Naive thymus-derived CD4-positive, alpha-beta T cell (primary cell): ENCODE data around the gene NEURL1. TPM values are rescaled to one million over a fixed set of nuclear protein-coding genes. Genes with fewer than 3 reads are reported as not detected.
"Not testable (repeated sequence)": the region's sequence is repeated elsewhere in the genome, so short reads cannot be mapped to it uniquely, and the experiment has no call there.

Experiments used
- ATAC-seq: fragments of 150-1000 bp; cut with Tn5 transposase; 2 replicates; pipeline ENCODE4 v1.10.0; 2021; ENCODE audit warnings: mild to moderate bottlenecking, moderate library complexity
- CTCF ChIA-PET: fragments of 350-600 bp; sonication (Branson Sonifier 250); formaldehyde crosslinking; loops from one replicate; lab custom pipeline; 2021; ENCODE audit warnings: antibody characterized with exemption; lab: Charles Lee
- POLR2A ChIA-PET: fragments of 350-600 bp; sonication (Branson Sonifier 250); formaldehyde crosslinking; loops from one replicate; lab custom pipeline; 2021; ENCODE audit warnings: antibody characterized with exemption, inconsistent platforms; lab: Charles Lee
- DNase-seq, 9 donors: peaks; one replicate each; pipeline versions ENCODE4 v3.0.0 to v3.0.0-alpha.2; 2020 to 2022; ENCODE audit warnings: mixed read lengths in 1 of 9
- H3K27ac ChIP-seq: one replicate; pipeline ENCODE4 v1.7.0; 2013; ENCODE audit warnings: mild to moderate bottlenecking, low read depth, low read length, moderate library complexity
- H3K27me3 ChIP-seq, 2 donors: one replicate each; pipeline ENCODE4 v1.7.0; 2013; ENCODE audit warnings: low read length in 2 of 2, mild to moderate bottlenecking in 2 of 2, moderate library complexity in 2 of 2; ENCODE audit not compliant: control insufficient read depth in 2 of 2, insufficient read depth in 2 of 2
- H3K36me3 ChIP-seq, 3 experiments: 1 replicate in 2 of 3; 2 replicates in 1 of 3; pipeline ENCODE4 v1.7.0; 2013; ENCODE audit warnings: low read length in 3 of 3, mild to moderate bottlenecking in 3 of 3, moderate library complexity in 1 of 3; ENCODE audit not compliant: insufficient read depth in 3 of 3, control insufficient read depth in 2 of 3
- H3K4me1 ChIP-seq, 2 donors: one replicate each; pipeline ENCODE4 v1.7.0; 2013; ENCODE audit warnings: low read length in 2 of 2, mild to moderate bottlenecking in 2 of 2, moderate library complexity in 1 of 2; ENCODE audit not compliant: control insufficient read depth in 2 of 2, insufficient read depth in 2 of 2
- H3K4me3 ChIP-seq: 2 replicates; pipeline ENCODE4 v1.7.0; 2013; ENCODE audit warnings: mild to moderate bottlenecking, low read length
- H3K9me3 ChIP-seq, 3 experiments: 1 replicate in 2 of 3; 2 replicates in 1 of 3; pipeline ENCODE4 v1.7.0; 2013; ENCODE audit warnings: low read length in 3 of 3; ENCODE audit not compliant: control insufficient read depth in 2 of 3
- H3K27ac Mint-ChIP-seq, 9 donors: one replicate each; pipeline ENCODE4 v1.8.0; 2020 to 2022; ENCODE audit warnings: mixed read lengths in 9 of 9, mild to moderate bottlenecking in 8 of 9, moderate library complexity in 5 of 9, inconsistent platforms in 2 of 9
- H3K27me3 Mint-ChIP-seq, 5 donors: one replicate each; pipeline ENCODE4 v1.8.0; 2021 to 2022; ENCODE audit warnings: mixed read lengths in 5 of 5, mild to moderate bottlenecking in 1 of 5
- H3K36me3 Mint-ChIP-seq, 5 donors: one replicate each; pipeline ENCODE4 v1.8.0; 2020 to 2022; ENCODE audit warnings: mixed read lengths in 5 of 5, mild to moderate bottlenecking in 3 of 5, inconsistent platforms in 1 of 5
- H3K4me1 Mint-ChIP-seq, 7 donors: one replicate each; pipeline ENCODE4 v1.8.0; 2020 to 2022; ENCODE audit warnings: mixed read lengths in 7 of 7, mild to moderate bottlenecking in 3 of 7, inconsistent platforms in 1 of 7
- H3K4me3 Mint-ChIP-seq, 10 donors: one replicate each; pipeline ENCODE4 v1.8.0; 2020 to 2022; ENCODE audit warnings: mild to moderate bottlenecking in 10 of 10, mixed read lengths in 10 of 10, moderate library complexity in 6 of 10, inconsistent platforms in 2 of 10
- H3K9me3 Mint-ChIP-seq, 11 donors: one replicate each; pipeline ENCODE4 v1.8.0; 2020 to 2022; ENCODE audit warnings: mixed read lengths in 11 of 11, mild to moderate bottlenecking in 4 of 11, inconsistent platforms in 1 of 11, moderate library complexity in 1 of 11
- intact Hi-C, 2 donors: fragments of 100-400 bp; cut with micrococcal nuclease; formaldehyde crosslinking; loops; one replicate each; pipeline ENCODE4 v1.15.1; 2023
- polyA plus RNA-seq, 2 donors: library from polyadenylated mRNA; unstranded; fragments of 300-500 nt; fragmentation: Illumina TruSeq; gene quantifications; one replicate each; pipeline ENCODE4 v1.2.3, GENCODE V29; 2021
- total RNA-seq, 6 experiments: library from RNA in 5 of 6; stranded (reverse) in 5 of 6; gene quantifications; 1 replicate in 5 of 6; 2 replicates in 1 of 6; pipeline ENCODE4 v1.2.3 and lab custom pipeline; 2021 to 2026

NEURL1 gene
- total and polyA plus RNA-seq, 7 experiments from 2014 or later: 0.76 to 9.2 (median 1.1) TPM

- H3K9me3 Mint-ChIP-seq, H3K9me3 ChIP-seq, H3K4me1 ChIP-seq, CTCF ChIA-PET, POLR2A ChIA-PET, H3K36me3 ChIP-seq, ATAC-seq, H3K27me3 Mint-ChIP-seq, DNase-seq, H3K4me3 Mint-ChIP-seq, H3K4me1 Mint-ChIP-seq, H3K27ac ChIP-seq, H3K27me3 ChIP-seq, H3K27ac Mint-ChIP-seq, H3K4me3 ChIP-seq: not testable (repeated sequence)
- peaks cover 2 to 11% (median 4%) of the 10 kb centered on the region in 5 donors for H3K36me3 Mint-ChIP-seq
- intact Hi-C loops: loop anchor here in 1 of 2 donors (10.0 kb wide), 1 partner anchor 248 kb away; the partner anchor contains the start of gene SH3PXD2A
Observed at GRCh38 chr10:103607051-103607450, 113.5 kb downstream of the NEURL1 start.

- H3K4me3 ChIP-seq: not testable (repeated sequence)
Observed at GRCh38 chr10:103608056-103608455, 114.6 kb downstream of the NEURL1 start.

GRCh38 chr10:103609231-103610082, 116.0 kb downstream of the NEURL1 start:
- DNase-seq (no peak), ATAC-seq (no peak)
- H3K27me3 Mint-ChIP-seq: no peaks in the 10 kb centered on the region
- ChIA-PET CTCF (interaction anchor here (0.7 to 4.2 kb wide), 2 partner anchors 77 to 228 kb away, joined by 3 to 17 read pairs; no protein-coding TSS in a partner anchor), POLR2A (no interaction called here)
- no peaks in the 10 kb centered on the region for H3K9me3 ChIP-seq
- H3K36me3 Mint-ChIP-seq: peaks cover 0 to 10% (median 5%) of the 10 kb centered on the region in 5 donors
- no peaks in the 10 kb centered on the region for H3K9me3 Mint-ChIP-seq
- H3K27ac Mint-ChIP-seq: peak overlapping the region in 1 of 9 donors; percentile 17
- no peak overlapping the region for H3K4me3 Mint-ChIP-seq
- H3K4me3 ChIP-seq: no peak overlapping the region
- H3K4me1 Mint-ChIP-seq: peaks cover 0 to 3% (median 0%) of the 10 kb centered on the region in 7 donors
- no peaks in the 10 kb centered on the region for H3K27me3 ChIP-seq
- no peaks in the 10 kb centered on the region for H3K4me1 ChIP-seq
- no peak overlapping the region for H3K27ac ChIP-seq
- intact Hi-C loops: loop anchor here in 1 of 2 donors (10.0 kb wide), 1 partner anchor 245 kb away; the partner anchor contains the start of gene SH3PXD2A
- no peaks in the 10 kb centered on the region for H3K36me3 ChIP-seq

More at GRCh38 chr10:103608056-103608455, 114.6 kb downstream of the NEURL1 start:
- H3K36me3 ChIP-seq, POLR2A ChIA-PET, ATAC-seq, H3K27me3 ChIP-seq, DNase-seq, H3K4me1 ChIP-seq, CTCF ChIA-PET, H3K27ac ChIP-seq, H3K4me3 Mint-ChIP-seq, H3K27ac Mint-ChIP-seq, H3K9me3 ChIP-seq, H3K9me3 Mint-ChIP-seq, H3K36me3 Mint-ChIP-seq, H3K27me3 Mint-ChIP-seq, H3K4me1 Mint-ChIP-seq: not testable (repeated sequence)
- intact Hi-C loops: loop anchor here in 1 of 2 donors (10.0 kb wide), 1 partner anchor 247 kb away; the partner anchor contains the start of gene SH3PXD2A

GRCh38 chr10:103610083-103610472, 116.6 kb downstream of the NEURL1 start:
- Mint-ChIP-seq H3K27ac (no peak overlapping the region), H3K4me1 (peaks cover 0 to 4% (median 0%) of the 10 kb centered on the region in 7 donors), H3K9me3 (no peaks in the 10 kb centered on the region), H3K4me3 (no peak overlapping the region), H3K27me3 (no peaks in the 10 kb centered on the region), H3K36me3 (peaks cover 4 to 10% (median 5%) of the 10 kb centered on the region in 5 donors)
- Histone ChIP-seq H3K27ac (no peak overlapping the region), H3K4me1 (no peaks in the 10 kb centered on the region), H3K36me3 (no peaks in the 10 kb centered on the region), H3K27me3 (no peaks in the 10 kb centered on the region), H3K4me3 (no peak overlapping the region), H3K9me3 (no peaks in the 10 kb centered on the region)
- ChIA-PET POLR2A (interaction anchor here (0.7 kb wide), 1 partner anchor 76 kb away, joined by 3 read pairs; no protein-coding TSS in a partner anchor), CTCF (interaction anchor here (0.7 to 4.2 kb wide), 2 partner anchors 76 to 227 kb away, joined by 3 to 17 read pairs; no protein-coding TSS in a partner anchor)
- ATAC-seq (no peak), DNase-seq (no peak)
- intact Hi-C loops: no loop called here

- CTCF ChIA-PET: interaction anchor here (4.2 kb wide), 1 partner anchor 75 kb away, joined by 17 read pairs; no protein-coding TSS in a partner anchor
- Histone ChIP-seq H3K9me3 (no peaks in the 10 kb centered on the region), H3K36me3 (no peaks in the 10 kb centered on the region), H3K27me3 (no peaks in the 10 kb centered on the region), H3K4me3 (no peak overlapping the region), H3K27ac (no peak overlapping the region), H3K4me1 (no peaks in the 10 kb centered on the region)
- DNase-seq (no peak), ATAC-seq (no peak)
- POLR2A ChIA-PET: interaction anchor here (0.7 kb wide), 1 partner anchor 50 kb away, joined by 4 read pairs; no protein-coding TSS in a partner anchor
- intact Hi-C loops: no loop called here
- Mint-ChIP-seq H3K4me3 (no peak overlapping the region), H3K4me1 (peaks cover 0 to 5% (median 0%) of the 10 kb centered on the region in 7 donors), H3K27me3 (no peaks in the 10 kb centered on the region), H3K9me3 (no peaks in the 10 kb centered on the region), H3K27ac (peak overlapping the region in 1 of 9 donors; percentile 42), H3K36me3 (peaks cover 3 to 13% (median 5%) of the 10 kb centered on the region in 5 donors)
Observed at GRCh38 chr10:103610921-103611511, 117.5 kb downstream of the NEURL1 start.

- intact Hi-C loops: no loop called here
- Mint-ChIP-seq H3K27ac (no peak overlapping the region), H3K36me3 (peaks cover 3 to 13% (median 5%) of the 10 kb centered on the region in 5 donors), H3K4me1 (peaks cover 0 to 5% (median 0%) of the 10 kb centered on the region in 7 donors), H3K4me3 (no peak overlapping the region), H3K27me3 (no peaks in the 10 kb centered on the region), H3K9me3 (no peaks in the 10 kb centered on the region)
- CTCF ChIA-PET: interaction anchor here (4.2 kb wide), 1 partner anchor 73 kb away, joined by 17 read pairs; no protein-coding TSS in a partner anchor
- no peaks in the 10 kb centered on the region for H3K4me1 ChIP-seq
- ATAC-seq: no peak
- H3K9me3 ChIP-seq: no peaks in the 10 kb centered on the region
- H3K4me3 ChIP-seq: no peak overlapping the region
- peaks cover 0 to 6% (median 0%) of the 10 kb centered on the region in 3 experiments for H3K36me3 ChIP-seq
- DNase-seq: no peak
- no peak overlapping the region for H3K27ac ChIP-seq
- POLR2A ChIA-PET: interaction anchor here (1.1 kb wide), 1 partner anchor 48 kb away, joined by 3 read pairs; no protein-coding TSS in a partner anchor
- no peaks in the 10 kb centered on the region for H3K27me3 ChIP-seq
Observed at GRCh38 chr10:103612462-103613365, 119.2 kb downstream of the NEURL1 start.
